GM21423 (cell line): Measurements from ENCODE around the gene RASSF7.
"Not testable (repeated sequence)": the region's sequence is repeated elsewhere in the genome, so short reads cannot be mapped to it uniquely, and the experiment has no call there.

Experiments
- ATAC-seq: cut with Tn5 transposase; IDR thresholded peaks from one replicate; pipeline ENCODE4 v1.9.1; 2021; ENCODE audit warnings: mild to moderate bottlenecking, moderate library complexity; ENCODE audit not compliant: unreplicated experiment

RASSF7 gene

GRCh38 chr11:563812-564578 is 3.2 kb downstream of the RASSF7 start:
- ATAC-seq, result no peak

- no peak for ATAC-seq
These were observed 5.2 kb downstream of the RASSF7 start for GRCh38 chr11:565921-566509.

- no peak for ATAC-seq
These were observed 6.3 kb downstream of the RASSF7 start for GRCh38 chr11:567011-567628.

- ATAC-seq, result no peak
These were observed 7.0 kb downstream of the RASSF7 start for GRCh38 chr11:567629-568292.

GRCh38 chr11:568306-569157 is 7.8 kb downstream of the RASSF7 start:
- peak; percentile 81 for ATAC-seq

GRCh38 chr11:569158-569885 is 8.6 kb downstream of the RASSF7 start:
- ATAC-seq, result no peak

- ATAC-seq, result no peak
These were observed 11.0 kb downstream of the RASSF7 start for GRCh38 chr11:571802-572185.

- ATAC-seq, result no peak
These were observed 12.5 kb downstream of the RASSF7 start for GRCh38 chr11:573146-573759.

- not testable (repeated sequence) for ATAC-seq
These were observed 13.3 kb downstream of the RASSF7 start for GRCh38 chr11:574031-574570.

- ATAC-seq, result no peak
These were observed 14.0 kb downstream of the RASSF7 start for GRCh38 chr11:574632-575312.

GRCh38 chr11:575313-575995 is 14.7 kb downstream of the RASSF7 start:
- ATAC-seq, result peak; percentile 38

- peak; percentile 79 for ATAC-seq
These were observed 15.4 kb downstream of the RASSF7 start, which contains the start of gene PHRF1 for GRCh38 chr11:575996-576768. Gene PHRF1, plus strand, starts transcription at chr11:576470. Its CDS starts 5,043 bp downstream, at chr11:581513.

GRCh38 chr11:576811-577610 is 16.2 kb downstream of the RASSF7 start:
- ATAC-seq, result no peak

- no peak for ATAC-seq
These were observed 16.8 kb downstream of the RASSF7 start for GRCh38 chr11:577611-577894.

- no peak for ATAC-seq
These were observed 17.7 kb downstream of the RASSF7 start for GRCh38 chr11:578276-579035.
